Measurements from ENCODE around the gene ALKBH7. TPM values are rescaled to one million over a fixed set of nuclear protein-coding genes. Genes with fewer than 3 reads are reported as not detected.
"Not testable (repeated sequence)": the region's sequence is repeated elsewhere in the genome, so short reads cannot be mapped to it uniquely, and the experiment has no call there.

Gene ALKBH7
- total RNA-seq, 1 donor from 2014 or later, result 139 TPM

- intact Hi-C loops (cut with micrococcal nuclease), result no loop called here
- DNase-seq (peak; percentile 97), ATAC-seq (peak; percentile 95)
Measured at GRCh38 chr19:6393074-6393982, 20.7 kb downstream of the ALKBH7 start, which contains the start of gene GTF2F1. Gene GTF2F1 (minus strand): TSS chr19:6393164. CDS start chr19:6392995, 169 bp downstream.

DNA sequence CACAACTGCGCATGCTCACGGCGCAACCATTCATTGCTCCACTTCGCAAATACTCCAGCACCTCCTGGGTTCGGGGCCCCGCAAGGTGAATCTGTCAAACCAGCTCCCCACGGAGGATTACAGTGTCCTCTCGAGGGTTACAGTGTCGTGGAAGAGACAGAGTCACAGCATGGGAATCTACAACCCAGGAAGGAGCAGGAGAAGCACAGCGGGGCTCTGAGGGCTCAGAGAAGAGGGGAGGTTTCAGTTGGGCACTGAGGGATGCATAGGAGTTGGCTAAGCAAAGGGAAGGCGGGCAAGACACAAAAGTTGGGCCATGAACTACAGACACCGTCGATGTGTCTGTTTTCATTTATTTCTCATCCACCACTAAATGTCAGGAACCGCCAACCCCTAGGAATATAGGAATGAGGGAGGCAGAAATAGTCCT lies 21.4 kb downstream of the ALKBH7 start:
- DNase-seq (no peak), ATAC-seq (no peak)
- intact Hi-C loops (cut with micrococcal nuclease), result no loop called here

DNA sequence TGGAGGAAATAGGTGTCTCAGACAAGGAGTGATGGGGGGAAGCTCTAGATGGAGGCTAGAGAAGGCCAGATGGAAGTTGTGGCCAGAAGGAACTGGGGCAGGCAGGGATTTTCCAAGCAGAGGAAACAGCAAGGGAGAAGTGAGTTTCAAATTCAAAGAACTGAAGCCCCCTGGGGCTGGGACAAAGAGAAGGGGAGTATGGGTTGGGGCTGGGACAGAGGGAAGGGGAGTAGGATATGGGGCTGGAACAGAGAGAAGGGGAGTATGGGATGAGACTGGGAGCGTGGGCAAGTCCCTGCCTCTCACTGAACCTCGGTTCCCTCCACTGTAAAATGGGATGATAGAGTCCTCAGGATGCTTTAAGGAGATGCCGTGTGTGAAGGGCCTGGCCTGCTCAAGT lies 22.2 kb downstream of the ALKBH7 start:
- DNase-seq, result no peak
- intact Hi-C loops (cut with micrococcal nuclease), result no loop called here
- ATAC-seq, result no peak

DNA sequence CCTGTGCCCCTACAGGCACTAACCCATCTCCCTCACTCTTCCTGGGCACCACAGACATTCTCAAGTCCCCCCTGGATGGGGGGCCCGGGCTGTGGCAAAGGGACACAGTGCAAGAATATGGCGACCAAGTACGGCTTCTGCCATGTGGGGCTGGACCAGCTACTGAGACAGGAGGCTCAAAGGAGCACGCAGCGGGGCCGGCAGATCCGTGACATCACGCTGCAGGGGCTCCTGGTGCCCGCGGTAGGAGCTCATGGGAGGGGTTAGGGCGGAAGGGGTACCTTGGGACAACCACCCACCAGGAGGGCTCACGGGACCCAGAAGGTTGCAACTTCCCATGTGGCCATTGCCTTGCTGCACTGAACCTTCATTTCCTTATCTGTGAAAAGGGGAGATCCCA lies 23.7 kb downstream of the ALKBH7 start:
- intact Hi-C loops (cut with micrococcal nuclease), result no loop called here
- ATAC-seq, result no peak
- DNase-seq, result no peak

GRCh38 chr19:6400062-6400944 lies 27.7 kb downstream of the ALKBH7 start:
- ATAC-seq; DNase-seq; intact Hi-C loops (cut with micrococcal nuclease): not testable (repeated sequence)

- ATAC-seq (no peak), DNase-seq (no peak)
- intact Hi-C loops (cut with micrococcal nuclease), result no loop called here
Measured at GRCh38 chr19:6402058-6402457, 29.5 kb downstream of the ALKBH7 start.

DNA sequence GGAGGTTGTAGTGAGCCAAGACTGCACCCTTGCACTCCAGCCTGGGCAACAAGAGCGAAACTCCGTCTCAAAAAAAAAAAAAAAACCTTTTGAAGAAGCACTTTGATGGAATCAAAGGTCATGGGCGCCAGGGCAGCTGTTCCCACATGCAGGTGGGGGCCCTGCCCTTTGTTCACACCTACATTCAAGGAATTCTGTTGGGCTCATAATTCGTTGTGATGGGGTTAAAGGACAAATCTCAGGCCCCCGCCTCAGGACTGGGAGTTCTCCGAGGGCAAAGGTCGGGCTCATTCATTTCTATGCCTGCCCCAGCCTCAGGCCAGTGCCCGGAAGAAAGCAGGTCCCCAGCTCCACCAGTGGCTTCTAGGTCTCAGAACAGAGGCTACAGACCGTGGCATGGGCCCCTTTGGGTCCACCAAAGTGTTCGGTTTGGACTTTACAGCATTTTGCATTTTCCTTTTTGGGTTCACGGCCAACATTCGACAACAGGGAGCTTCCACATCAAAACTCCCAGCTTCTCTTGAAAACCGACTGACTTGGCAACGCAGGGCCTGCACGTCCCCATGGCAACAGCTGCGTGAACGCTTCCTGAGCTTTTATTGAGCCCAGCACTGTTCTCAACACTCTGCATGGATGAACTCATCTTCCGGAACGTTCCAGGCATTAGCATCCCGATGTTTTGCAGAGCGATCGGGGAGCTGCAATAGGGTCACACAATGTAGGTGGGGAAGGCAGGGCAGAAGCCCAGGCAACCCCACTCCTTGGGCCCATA lies 30.4 kb downstream of the ALKBH7 start:
- ATAC-seq (peak; percentile 26), DNase-seq (peak; percentile 59)
- intact Hi-C loops (cut with micrococcal nuclease), result no loop called here

DNA sequence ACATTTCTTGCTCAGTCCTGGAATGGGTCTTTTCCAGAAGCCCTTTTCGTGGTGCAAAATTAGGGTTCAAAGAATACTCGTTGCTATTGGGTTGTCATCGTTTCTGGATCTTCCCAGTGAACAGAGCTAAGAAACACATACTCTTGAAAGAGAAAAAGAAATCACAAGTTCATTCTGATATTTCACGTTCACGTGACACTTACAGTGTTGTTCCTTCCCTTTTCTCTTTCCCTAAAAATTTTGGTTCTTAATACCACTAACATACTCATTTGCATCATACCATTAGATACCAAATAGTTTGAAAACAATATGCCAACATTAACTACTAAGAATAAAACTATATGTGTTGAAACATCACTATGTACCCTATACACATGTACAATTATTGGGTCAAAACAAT lies 33.8 kb downstream of the ALKBH7 start:
- intact Hi-C loops (cut with micrococcal nuclease), result no loop called here
- ATAC-seq (no peak), DNase-seq (no peak)

DNA sequence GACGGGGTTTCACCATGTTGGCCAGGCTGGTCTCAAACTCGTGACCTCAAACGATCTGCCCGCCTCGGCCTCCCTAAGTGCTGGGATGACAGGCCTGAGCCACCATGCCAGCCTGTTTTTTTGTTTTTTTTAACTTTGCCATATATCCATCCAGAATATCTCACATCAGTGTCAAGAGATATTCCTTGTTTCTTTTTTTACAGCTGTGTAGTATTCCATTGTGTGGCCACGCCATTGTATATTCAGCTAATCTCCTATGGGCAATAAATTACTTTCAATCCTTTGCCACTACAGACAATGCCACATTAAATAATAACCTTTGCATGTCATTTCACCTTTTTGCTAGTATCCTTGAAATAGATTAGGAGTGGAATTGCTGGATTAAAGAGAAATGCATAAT lies 36.8 kb downstream of the ALKBH7 start:
- ATAC-seq (no peak), DNase-seq (no peak)
- intact Hi-C loops (cut with micrococcal nuclease), result no loop called here

GRCh38 chr19:6412061-6412446 lies 39.5 kb downstream of the ALKBH7 start:
- ATAC-seq, result peak; percentile 10
- no peak for DNase-seq
- intact Hi-C loops (cut with micrococcal nuclease), result no loop called here

DNA sequence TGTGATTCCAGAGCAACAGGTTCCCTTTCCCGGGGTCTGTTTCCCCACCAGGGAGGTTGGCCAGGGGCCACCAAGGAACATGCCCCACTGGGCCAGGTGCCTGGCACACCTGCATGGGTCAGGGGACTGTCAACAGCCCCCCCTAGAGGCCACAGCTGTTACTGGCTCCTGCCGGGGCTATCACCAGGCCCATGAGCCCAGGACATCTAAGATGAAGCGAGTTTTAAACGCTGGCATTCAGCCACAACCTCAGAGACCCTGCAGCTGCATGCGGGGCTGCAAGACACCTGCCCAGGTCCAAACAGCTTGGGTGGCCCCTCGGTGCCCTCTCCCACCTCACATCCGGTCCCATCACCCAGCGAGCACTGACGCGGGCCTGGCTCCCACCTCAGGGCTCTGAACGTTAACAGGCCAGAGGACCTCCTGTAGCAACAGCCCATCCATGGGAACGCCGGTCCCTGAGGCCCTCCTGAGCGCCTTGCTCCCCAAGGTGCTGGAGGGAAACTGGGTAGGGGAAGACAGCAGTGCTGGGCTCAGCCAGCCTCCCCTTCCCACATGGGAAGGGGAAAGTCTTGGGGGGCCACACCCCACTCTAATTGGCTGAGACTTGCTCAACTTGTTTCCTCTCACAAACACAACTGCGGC lies 40.0 kb downstream of the ALKBH7 start:
- DNase-seq, result peak; percentile 48
- peak; percentile 47 for ATAC-seq
- intact Hi-C loops (cut with micrococcal nuclease), result no loop called here

DNA sequence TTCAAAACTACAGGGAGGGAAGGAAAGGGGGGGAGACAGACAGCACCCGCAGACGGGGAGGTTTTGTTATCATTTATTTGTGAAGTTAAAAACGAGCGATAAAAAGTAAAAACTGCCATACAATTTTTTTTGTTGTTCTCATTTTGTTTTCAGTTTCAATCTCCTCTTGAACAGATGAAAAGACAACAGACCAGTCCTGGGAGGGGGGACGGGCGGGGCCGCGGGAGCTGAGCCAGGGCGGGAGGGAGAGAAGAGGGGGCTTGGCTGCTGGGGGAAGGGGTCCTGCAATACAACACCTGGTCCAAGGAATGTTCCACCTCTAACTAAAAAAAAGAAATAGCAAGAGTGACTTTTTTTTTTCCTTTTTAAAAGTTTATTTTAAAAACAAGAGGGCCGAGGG lies 40.7 kb downstream of the ALKBH7 start:
- intact Hi-C loops (cut with micrococcal nuclease), result no loop called here
- DNase-seq, result no peak
- no peak for ATAC-seq

- DNase-seq, result no peak
- no peak for ATAC-seq
- intact Hi-C loops (cut with micrococcal nuclease), result no loop called here
Measured at GRCh38 chr19:6413721-6414643, 41.4 kb downstream of the ALKBH7 start.

DNA sequence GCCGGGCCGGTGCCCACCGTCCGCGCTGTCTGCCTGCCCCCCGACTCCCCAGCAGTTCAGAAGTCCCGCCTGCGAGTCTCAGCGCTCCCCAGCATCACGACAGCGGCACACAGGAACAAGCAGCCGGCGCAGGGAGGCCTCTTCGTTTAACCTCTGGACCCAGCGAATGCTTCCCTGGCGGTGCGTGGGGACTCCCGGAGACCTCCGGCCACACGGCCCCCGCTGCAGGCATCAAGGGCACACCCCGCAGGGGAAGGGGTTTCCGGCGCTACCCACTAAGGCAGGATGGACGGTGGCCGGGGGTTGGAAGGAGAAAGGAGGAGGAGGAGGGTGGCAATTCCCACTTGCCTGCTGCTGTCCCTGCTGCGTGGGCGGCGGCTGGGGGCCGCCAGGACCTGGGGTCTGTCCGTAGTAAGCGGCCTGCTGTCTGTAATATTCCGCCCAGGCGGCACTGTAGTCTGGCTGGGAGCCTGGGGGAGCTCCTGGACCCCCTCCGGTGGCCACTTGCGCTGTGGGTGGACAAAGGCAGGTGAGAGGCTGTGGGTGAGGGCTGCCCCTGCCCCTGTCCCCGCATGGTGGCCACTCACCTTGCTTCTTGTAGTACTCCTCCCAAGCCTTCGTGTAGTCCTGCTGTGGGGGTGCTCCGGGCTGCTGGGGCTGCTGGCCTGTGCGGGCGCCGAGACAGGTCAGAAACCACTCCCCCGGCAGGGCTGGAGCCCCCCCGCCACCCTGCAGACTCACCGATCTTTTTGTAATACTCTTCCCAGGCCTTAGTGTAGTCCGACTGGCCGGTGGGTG lies 42.4 kb downstream of the ALKBH7 start:
- no peak for DNase-seq
- intact Hi-C loops (cut with micrococcal nuclease), result no loop called here

DNA sequence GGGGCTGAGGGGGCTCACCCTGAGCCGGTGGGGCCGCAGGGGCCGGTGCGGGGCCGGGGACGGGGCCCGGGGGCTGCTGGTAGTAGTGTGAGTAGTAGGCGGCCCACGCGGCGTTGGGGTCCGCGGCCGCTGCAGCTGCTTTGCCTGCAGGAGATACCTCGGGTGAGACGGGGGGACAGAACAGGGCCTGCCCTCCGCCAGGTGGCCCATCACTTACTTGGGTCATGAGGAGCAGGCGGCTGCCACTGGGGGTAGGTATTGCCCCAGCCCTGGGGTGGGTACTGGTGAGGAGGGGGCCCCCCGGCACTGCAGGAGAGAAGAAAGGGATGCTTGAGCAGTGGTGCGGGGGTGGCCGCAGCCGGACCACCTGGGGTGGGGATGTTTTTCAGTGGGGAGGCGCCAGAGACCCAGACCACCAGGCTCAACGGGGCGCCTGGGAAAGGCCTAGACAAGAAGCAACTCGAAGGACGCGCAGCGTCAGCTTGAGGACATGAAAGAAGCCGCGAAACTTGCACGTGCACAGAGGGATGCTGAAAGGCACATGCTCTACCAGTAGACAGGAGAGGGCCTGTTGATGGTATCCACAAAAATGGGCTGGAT lies 43.1 kb downstream of the ALKBH7 start:
- intact Hi-C loops (cut with micrococcal nuclease), result no loop called here
- DNase-seq, result no peak
- ATAC-seq, result no peak

More for the DNA sequence above, 42.4 kb downstream of the ALKBH7 start:
- ATAC-seq, result no peak

GRCh38 chr19:6416658-6417405 lies 44.2 kb downstream of the ALKBH7 start:
- ATAC-seq (no peak), DNase-seq (no peak)
- intact Hi-C loops (cut with micrococcal nuclease), result no loop called here
